GM21619 (cell line): Measurements from ENCODE around the gene FGF21.
A peak's percentile ranks its signal among the peaks of the same experiment; 100 is the strongest.

ENCODE experiments used
- ATAC-seq: cut with Tn5 transposase; IDR thresholded peaks from one replicate; pipeline ENCODE4 v1.9.1; 2021; ENCODE audit not compliant: unreplicated experiment

The FGF21 gene

GRCh38 chr19:48728911-48729664 lies 26.2 kb upstream of the FGF21 start:
- ATAC-seq = no peak

GRCh38 chr19:48731452-48731851 lies 23.9 kb upstream of the FGF21 start:
- no peak for ATAC-seq

- ATAC-seq = no peak
Observed at GRCh38 chr19:48734625-48735024, 20.7 kb upstream of the FGF21 start.

GRCh38 chr19:48735031-48735615 lies 20.2 kb upstream of the FGF21 start:
- no peak for ATAC-seq

GRCh38 chr19:48737360-48737998 lies 17.8 kb upstream of the FGF21 start:
- ATAC-seq = no peak

GRCh38 chr19:48738557-48739403 lies 16.5 kb upstream of the FGF21 start:
- ATAC-seq = peak; percentile 66

GRCh38 chr19:48739404-48740163 lies 15.7 kb upstream of the FGF21 start:
- no peak for ATAC-seq

GRCh38 chr19:48740164-48740972 lies 15.0 kb upstream of the FGF21 start, which contains the start of gene RASIP1:
Gene RASIP1 (minus strand): TSS chr19:48740610. CDS start chr19:48740282, 328 bp downstream.
- no peak for ATAC-seq

GRCh38 chr19:48741129-48741999 lies 14.0 kb upstream of the FGF21 start:
- no peak for ATAC-seq

- no peak for ATAC-seq
Observed at GRCh38 chr19:48742096-48742495, 13.2 kb upstream of the FGF21 start.

- no peak for ATAC-seq
Observed at GRCh38 chr19:48745208-48745995, 9.9 kb upstream of the FGF21 start.

- ATAC-seq = no peak
Observed at GRCh38 chr19:48746110-48746509, 9.2 kb upstream of the FGF21 start.

- ATAC-seq = no peak
Observed at GRCh38 chr19:48746738-48747575, 8.4 kb upstream of the FGF21 start, which contains the start of gene IZUMO1. Gene IZUMO1 (minus strand): TSS chr19:48746909. CDS start chr19:48745859, 1,050 bp downstream.

- ATAC-seq = no peak
Observed at GRCh38 chr19:48749571-48750198, 5.6 kb upstream of the FGF21 start.

- ATAC-seq = no peak
Observed at GRCh38 chr19:48750351-48750750, 5.0 kb upstream of the FGF21 start.

GRCh38 chr19:48750771-48751504 lies 4.4 kb upstream of the FGF21 start:
- no peak for ATAC-seq
